ENCODE results near the gene A3GALT2. TPM values are rescaled to one million over a fixed set of nuclear protein-coding genes. Genes with fewer than 3 reads are reported as not detected.

Gene A3GALT2
- total RNA-seq, 1 donor from 2014 or later: 0.29 TPM

- H3K4me3 Mint-ChIP-seq (ENCODE audit: low read depth): no peak overlapping the region
- H3K9me3 Mint-ChIP-seq (ENCODE audit: low read depth): no peaks in the 10 kb centered on the region
- H3K27ac Mint-ChIP-seq: no peak overlapping the region
- no peak for DNase-seq (ENCODE audit: low spot score, unreplicated experiment)
- TF ChIP-seq, protein P1, sequence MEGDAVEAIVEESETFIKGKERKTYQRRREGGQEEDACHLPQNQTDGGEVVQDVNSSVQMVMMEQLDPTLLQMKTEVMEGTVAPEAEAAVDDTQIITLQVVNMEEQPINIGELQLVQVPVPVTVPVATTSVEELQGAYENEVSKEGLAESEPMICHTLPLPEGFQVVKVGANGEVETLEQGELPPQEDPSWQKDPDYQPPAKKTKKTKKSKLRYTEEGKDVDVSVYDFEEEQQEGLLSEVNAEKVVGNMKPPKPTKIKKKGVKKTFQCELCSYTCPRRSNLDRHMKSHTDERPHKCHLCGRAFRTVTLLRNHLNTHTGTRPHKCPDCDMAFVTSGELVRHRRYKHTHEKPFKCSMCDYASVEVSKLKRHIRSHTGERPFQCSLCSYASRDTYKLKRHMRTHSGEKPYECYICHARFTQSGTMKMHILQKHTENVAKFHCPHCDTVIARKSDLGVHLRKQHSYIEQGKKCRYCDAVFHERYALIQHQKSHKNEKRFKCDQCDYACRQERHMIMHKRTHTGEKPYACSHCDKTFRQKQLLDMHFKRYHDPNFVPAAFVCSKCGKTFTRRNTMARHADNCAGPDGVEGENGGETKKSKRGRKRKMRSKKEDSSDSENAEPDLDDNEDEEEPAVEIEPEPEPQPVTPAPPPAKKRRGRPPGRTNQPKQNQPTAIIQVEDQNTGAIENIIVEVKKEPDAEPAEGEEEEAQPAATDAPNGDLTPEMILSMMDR (IDR thresholded peaks at IDR 0.05; ENCODE audit: unreplicated experiment): no peak
- peaks cover 10% of the 10 kb centered on the region for H3K27me3 Mint-ChIP-seq
- peaks cover 3% of the 10 kb centered on the region for H3K4me1 Mint-ChIP-seq (ENCODE audit: low read depth)
- H3K36me3 Mint-ChIP-seq (ENCODE audit: insufficient read depth): peaks cover 5% of the 10 kb centered on the region
Observed at GRCh38 chr1:33305816-33306652, 14.9 kb downstream of the A3GALT2 start.

GRCh38 chr1:33305016-33305415 lies 15.9 kb downstream of the A3GALT2 start:
- H3K36me3 Mint-ChIP-seq (ENCODE audit: insufficient read depth): peaks cover 9% of the 10 kb centered on the region
- H3K27ac Mint-ChIP-seq: no peak overlapping the region
- no peak overlapping the region for H3K4me3 Mint-ChIP-seq (ENCODE audit: low read depth)
- DNase-seq (ENCODE audit: low spot score, unreplicated experiment): no peak
- peaks cover 3% of the 10 kb centered on the region for H3K4me1 Mint-ChIP-seq (ENCODE audit: low read depth)
- H3K9me3 Mint-ChIP-seq (ENCODE audit: low read depth): no peaks in the 10 kb centered on the region
- TF ChIP-seq, protein P1 (IDR thresholded peaks at IDR 0.05; ENCODE audit: unreplicated experiment): no peak
- peaks cover 10% of the 10 kb centered on the region for H3K27me3 Mint-ChIP-seq

GRCh38 chr1:33302325-33302724 lies 18.6 kb downstream of the A3GALT2 start:
- TF ChIP-seq, protein P1 (IDR thresholded peaks at IDR 0.05; ENCODE audit: unreplicated experiment): no peak
- Mint-ChIP-seq H3K27me3 (peaks cover 10% of the 10 kb centered on the region), H3K4me3 (ENCODE audit: low read depth) (no peak overlapping the region)

DNA sequence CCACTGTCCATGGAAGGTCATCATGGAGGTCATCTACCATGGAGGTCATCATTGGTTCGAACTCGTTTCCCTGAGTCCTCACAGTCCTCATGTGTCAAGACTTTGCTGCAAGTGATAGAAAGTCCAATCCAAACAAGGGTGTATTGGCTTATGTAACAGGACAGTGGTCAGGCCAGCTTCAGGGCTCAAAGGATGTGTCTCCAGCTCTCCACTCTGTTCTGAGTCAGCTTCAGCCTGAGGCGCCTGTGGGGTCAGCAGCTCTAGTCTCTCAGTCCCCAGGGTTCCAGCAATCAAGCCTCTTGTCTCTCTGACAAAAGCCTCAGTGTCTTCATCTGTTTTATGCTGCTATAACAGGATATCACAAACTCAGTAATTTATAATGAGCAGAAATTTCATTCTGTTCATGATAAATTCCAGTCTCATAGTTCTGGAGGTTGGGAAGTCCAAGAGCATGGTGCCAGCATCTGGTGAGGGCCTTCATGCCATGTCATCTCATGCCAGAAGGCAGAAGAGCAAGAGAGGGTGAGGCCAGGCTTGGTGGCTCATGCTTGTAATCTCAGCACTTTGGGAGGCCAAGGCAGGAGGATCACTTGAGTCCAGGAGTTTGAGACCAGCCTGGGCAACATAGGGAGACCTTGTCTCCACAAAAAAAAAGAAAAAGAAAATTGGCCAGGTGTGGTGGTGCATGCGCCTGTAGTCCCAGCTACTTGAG lies 19.5 kb downstream of the A3GALT2 start:
- Mint-ChIP-seq H3K27ac (no peak overlapping the region), H3K4me1 (ENCODE audit: low read depth) (peaks cover 2% of the 10 kb centered on the region), H3K36me3 (ENCODE audit: insufficient read depth) (peaks cover 23% of the 10 kb centered on the region), H3K9me3 (ENCODE audit: low read depth) (no peaks in the 10 kb centered on the region), H3K4me3 (ENCODE audit: low read depth) (no peak overlapping the region), H3K27me3 (peaks cover 10% of the 10 kb centered on the region)
- DNase-seq (ENCODE audit: low spot score, unreplicated experiment): no peak
- TF ChIP-seq, protein P1 (IDR thresholded peaks at IDR 0.05; ENCODE audit: unreplicated experiment): no peak

More at GRCh38 chr1:33302325-33302724, 18.6 kb downstream of the A3GALT2 start:
- Mint-ChIP-seq H3K36me3 (ENCODE audit: insufficient read depth) (peaks cover 16% of the 10 kb centered on the region), H3K4me1 (ENCODE audit: low read depth) (peaks cover 2% of the 10 kb centered on the region), H3K27ac (no peak overlapping the region), H3K9me3 (ENCODE audit: low read depth) (no peaks in the 10 kb centered on the region)
- DNase-seq (ENCODE audit: low spot score, unreplicated experiment): no peak

- H3K27ac Mint-ChIP-seq: no peak overlapping the region
- peaks cover 25% of the 10 kb centered on the region for H3K36me3 Mint-ChIP-seq (ENCODE audit: insufficient read depth)
- H3K4me3 Mint-ChIP-seq (ENCODE audit: low read depth): no peak overlapping the region
Observed at GRCh38 chr1:33300673-33301072, 20.2 kb downstream of the A3GALT2 start.

More at GRCh38 chr1:33300673-33301072, 20.2 kb downstream of the A3GALT2 start:
- TF ChIP-seq, protein P1 (IDR thresholded peaks at IDR 0.05; ENCODE audit: unreplicated experiment): no peak
- no peak for DNase-seq (ENCODE audit: low spot score, unreplicated experiment)
- Mint-ChIP-seq H3K9me3 (ENCODE audit: low read depth) (no peaks in the 10 kb centered on the region), H3K4me1 (ENCODE audit: low read depth) (no peaks in the 10 kb centered on the region), H3K27me3 (peaks cover 3% of the 10 kb centered on the region)
